Stimulated activated CD8-positive, alpha-beta memory T cell treated with anti-CD3 and anti-CD28 coated beads, Interleukin-4, amount 100 ng/mL, for 48 hours (primary cell): ENCODE measurements around the gene ACBD4.

Experiments
- DNase-seq: peaks from one replicate; pipeline ENCODE4 v3.0.0-alpha.2; 2020

ACBD4 gene

DNA sequence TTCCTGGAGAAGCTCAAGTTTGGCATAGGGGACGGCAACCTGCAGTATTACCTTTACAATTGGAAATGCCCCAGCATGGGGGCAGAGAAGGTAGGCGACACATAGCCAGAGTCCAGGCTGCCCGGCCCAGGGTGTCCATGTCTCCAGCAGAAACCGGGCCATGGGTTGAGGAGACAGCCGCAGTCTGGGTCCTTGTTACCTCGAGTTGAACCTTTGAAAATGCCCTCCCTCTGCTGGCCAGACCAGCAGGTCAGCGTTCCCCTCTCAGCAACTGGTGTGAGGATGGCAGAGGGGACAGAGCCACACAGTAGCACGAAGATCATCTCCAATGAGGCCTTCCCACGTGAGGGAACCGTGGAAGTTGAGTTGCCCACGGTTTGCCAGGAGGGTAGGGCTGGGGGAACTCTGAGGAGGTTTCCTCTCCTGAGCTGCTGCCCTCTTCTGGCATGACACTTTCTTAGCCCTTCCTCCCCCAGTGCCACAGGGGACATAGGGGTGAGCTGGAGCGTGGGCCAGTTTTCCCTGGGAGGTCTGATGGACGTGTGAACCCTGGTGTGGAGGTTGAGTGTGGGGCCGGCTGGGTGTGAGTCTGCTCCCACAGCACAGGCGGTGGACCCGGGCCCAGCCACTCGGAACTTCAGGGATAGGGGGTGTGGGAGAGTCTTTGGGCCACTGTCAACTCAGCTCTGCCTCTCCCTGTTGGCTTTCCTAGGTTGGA is 30.4 kb upstream of the ACBD4 start:
- no peak for DNase-seq

- DNase-seq = no peak
These were observed 29.4 kb upstream of the ACBD4 start for GRCh38 chr17:45106096-45106495.

GRCh38 chr17:45106582-45106981 is 28.9 kb upstream of the ACBD4 start:
- DNase-seq = no peak

GRCh38 chr17:45107293-45108010 is 28.0 kb upstream of the ACBD4 start:
- DNase-seq = no peak

GRCh38 chr17:45108051-45108450 is 27.4 kb upstream of the ACBD4 start:
- DNase-seq = no peak

DNA sequence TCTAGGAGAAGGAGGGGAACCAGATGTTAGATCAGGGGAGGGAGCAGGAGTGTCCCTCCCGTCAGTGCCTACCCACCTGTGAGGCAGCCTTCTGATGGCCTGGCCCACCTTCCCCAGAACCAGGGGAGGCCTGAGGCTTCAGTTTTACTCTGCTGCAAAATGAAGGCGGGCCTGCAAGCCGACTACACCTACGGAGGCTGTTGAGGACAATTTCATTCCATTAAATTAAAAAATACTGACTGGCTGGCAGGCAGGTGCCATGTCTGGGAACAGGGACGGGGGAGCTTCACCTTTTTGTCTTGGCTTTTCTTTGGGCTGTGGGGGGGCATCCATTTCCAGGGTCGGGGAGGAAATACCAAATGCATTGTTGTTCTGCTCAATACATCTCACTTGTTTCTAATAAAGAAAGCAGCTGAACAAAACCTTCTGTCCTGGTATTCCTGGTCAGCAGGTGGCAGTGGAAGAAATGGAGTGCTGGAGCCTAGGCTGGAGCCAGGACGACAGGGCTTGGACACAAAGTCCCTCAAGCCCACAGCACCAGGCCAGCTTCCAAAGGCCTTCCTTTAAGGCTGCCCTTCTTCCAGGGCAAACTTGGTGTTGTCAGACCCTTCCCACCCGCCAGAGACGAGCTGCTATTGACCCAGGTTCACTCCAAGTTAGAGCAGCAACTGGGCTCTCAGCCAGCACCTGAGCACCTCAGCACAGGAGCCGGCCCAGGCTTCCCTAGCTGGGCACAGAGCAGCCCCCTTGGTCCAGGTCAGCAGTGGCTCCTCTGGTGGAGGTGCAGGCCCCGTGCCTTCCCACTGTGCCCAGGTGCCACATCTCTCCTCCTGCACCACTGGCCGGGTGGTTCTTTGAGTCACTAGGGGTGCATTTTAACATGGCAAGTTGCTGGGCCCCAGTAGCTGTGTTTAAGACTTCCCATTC is 26.6 kb upstream of the ACBD4 start:
- no peak for DNase-seq

DNA sequence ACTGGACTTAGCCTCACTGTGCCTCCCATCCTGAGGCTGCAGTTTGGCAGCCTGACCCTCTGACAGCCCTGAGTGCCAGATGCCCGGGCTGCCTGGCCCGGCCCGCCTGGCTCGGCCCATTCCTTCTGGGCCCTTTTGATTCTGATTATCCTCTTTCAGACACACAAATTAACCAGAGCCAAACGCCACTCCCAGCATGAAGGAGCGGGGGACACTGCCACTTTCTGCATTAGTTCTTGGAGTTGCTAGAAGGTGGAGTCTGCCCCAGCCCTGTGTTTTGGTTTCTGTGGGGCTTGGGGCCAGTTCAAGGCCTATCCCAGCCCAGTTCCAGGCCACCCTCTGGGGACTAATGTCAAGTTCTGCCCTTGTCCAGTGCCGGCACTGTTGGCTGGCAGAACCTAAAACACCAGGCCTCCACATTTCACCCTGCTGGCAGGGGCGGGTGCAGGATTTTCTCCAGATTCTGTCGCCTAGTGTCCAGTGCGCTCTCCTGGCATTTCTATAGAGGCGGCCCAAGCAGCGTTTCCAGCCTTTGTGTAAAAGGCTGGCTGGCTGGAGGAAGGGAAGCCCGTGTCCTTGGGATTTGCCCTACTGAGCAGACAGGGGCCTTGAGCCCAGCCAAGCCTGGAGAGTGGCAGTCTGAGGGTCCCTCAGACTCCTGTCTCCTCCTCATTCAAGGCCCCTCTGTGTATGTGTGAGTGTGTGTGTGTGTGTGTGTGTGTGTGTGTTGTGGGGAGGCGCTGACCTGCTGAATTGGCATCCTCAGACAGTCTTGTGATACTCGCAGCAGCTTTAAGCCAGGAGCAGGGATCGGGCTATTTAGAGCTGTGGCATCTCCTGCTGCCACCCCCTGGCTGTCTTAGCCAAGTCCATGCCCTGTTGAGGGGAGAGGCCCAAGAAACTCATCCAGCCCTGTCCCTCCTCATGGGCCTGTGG is 24.5 kb upstream of the ACBD4 start:
- no peak for DNase-seq

DNA sequence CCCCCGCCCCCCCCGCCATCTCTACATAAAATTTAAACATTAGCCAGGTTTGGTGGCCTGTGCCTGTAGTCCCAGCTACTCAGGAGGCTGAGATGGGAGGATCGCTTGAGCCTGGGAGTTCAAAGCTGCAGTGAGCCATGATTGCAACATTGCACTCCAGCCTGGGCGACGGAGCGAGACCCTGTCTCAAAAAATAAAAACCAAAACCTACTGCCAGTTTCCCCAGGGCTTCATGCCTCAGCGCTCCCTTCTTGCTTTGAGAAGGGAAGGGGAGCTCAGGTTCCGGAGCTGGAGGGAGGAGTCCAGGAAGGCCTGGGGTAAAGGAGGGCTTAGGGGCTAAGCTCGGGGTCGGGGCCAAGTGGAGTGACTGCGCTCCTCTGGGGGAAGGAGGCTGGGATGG is 23.6 kb upstream of the ACBD4 start:
- no peak for DNase-seq

DNA sequence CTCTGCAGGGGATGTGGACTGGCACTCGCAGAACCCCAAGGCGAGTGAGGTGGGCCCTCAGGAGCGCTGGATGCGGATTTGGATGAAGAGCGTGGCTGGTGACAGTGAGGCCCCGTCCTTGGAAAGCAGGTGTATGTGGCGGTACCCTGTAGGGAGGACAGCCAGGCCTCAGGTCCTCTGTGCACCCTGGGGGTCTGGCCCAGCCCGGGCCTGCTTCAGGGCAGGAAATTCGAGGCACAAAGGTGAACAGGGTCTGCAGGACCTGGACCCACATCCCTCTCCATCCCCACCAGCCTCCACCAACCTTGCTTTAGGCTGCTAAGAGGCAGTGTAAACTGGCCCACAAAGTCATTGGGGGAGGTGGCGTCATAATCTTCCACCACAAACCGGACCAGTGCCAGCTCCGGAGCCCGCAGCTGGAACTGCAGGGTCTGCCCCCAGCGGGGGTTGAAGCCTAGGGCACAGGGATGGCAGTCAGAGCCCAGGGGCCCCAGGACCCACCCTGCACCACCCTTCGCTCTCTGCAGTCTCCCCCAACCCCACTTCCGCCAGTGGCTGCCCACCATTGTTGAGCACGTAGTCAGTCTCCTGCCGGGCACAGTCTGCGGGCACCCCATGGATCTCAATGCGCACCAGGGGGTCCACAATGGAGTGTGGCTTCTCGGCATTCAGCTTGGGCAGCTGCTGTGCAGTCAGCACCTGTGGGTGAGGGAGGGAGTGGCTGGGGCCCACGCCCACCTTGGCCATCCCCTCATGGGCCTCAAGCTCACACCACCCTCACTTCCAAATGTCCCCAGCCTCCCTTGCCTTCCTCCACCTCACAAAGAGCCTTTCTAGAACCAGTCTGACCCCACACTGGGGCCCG is 22.7 kb upstream of the ACBD4 start:
- no peak for DNase-seq

DNA sequence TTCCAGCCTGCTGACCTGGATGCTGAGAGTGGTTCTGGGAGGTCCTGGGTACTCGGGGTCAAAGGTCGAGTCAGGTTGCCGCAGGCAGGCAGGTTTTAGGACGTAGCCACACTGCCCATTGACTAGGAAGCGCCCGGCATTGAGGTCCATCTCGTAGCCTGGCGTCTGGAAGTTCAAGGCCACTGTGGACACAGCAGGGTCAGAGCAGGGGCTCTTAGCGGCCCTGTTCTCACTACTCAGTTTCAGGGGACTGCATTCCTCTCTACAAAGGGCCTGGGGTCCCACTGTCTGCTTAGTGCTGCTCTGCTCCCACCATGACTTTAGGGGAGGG is 22.1 kb upstream of the ACBD4 start:
- no peak for DNase-seq

GRCh38 chr17:45114117-45114932 is 21.2 kb upstream of the ACBD4 start:
- DNase-seq = no peak

GRCh38 chr17:45115015-45115625 is 20.4 kb upstream of the ACBD4 start:
- no peak for DNase-seq

GRCh38 chr17:45115871-45116270 is 19.6 kb upstream of the ACBD4 start:
- DNase-seq = no peak

DNA sequence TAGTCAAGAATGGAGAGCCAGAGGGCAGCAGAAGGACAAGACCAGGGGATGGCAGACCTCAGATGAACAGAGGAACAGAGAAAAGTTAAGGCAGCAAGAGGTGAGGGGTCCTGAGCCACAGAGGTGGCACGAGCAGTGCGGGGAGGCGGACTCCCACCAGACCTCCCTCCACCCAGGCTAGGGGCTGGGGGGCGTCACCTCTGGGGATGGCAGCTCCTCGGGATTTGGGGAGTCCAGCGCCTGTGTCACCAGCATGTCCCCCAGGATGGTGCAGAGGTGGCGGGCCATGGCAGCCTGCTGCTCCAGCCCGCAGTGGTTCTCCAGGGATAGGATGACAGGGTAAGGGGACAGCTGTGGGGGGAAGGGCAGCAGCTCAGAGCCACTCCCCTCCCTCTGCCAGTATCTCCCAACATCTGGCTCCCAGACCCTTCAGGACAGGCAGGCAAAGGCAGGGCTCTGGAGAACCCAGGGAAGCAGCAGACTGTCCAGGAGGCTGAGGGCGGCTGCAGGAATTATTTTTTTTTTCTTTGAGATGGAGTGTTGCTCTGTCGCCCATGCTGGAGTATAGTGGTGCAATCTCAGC is 19.0 kb upstream of the ACBD4 start:
- DNase-seq = no peak

DNA sequence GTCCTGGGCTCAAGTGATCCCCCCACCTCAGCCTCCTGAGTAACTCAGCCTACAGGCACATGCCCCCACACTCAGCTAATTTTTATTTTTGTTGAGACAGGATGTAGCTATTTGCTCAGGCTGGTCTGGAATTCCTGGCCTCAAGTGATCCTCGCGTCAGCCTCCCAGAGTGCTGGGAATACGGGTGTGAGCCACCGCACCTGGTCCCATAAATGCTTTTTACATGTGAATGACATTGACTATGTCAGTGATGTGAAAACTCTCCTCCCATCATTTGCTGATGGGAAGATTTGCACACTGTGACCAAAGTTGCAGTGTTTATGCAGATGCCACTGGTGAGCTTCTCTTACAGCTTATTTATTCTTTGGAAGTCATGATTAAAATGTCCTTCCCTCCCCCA is 18.2 kb upstream of the ACBD4 start:
- no peak for DNase-seq

DNA sequence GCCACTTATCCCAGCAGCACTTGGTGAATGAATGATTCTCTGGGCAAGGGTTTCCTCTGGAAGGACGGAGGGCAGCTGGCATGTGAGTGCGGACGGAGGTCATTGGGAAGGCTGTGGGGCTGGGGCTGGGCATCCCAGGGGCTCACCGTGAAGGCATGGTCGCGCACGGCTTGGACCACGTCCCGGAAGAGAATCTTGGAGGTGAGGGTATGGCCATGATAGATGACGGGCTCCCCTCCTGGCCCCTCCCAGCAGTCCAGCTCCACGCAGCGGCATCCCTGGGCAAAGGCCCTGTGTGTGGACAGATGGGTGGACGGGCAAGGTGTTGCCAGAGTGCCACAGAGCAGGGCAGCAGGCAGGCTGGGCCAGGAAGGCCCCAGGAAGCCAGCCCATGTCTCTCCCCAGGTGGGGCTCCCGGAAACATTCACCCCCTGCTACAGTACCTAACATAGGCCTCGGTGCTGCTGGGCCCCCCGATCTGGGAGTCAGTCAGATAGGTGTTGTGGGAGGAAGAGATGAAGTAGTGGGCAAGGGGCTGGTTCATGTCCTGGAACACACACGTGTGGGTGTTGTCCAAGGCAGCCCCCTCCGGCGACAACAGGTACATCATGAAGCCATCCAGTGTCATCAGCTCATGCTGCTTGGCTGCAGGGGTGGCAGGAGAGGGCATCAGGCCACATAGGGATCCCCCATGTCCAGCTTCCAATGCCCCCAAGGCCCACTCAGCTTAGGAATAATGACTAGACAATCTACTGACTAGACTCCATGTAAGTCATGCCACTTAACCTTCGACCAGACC is 17.4 kb upstream of the ACBD4 start:
- no peak for DNase-seq

- no peak for DNase-seq
These were observed 16.8 kb upstream of the ACBD4 start for GRCh38 chr17:45118691-45119090.

GRCh38 chr17:45119964-45120363 is 15.5 kb upstream of the ACBD4 start:
- DNase-seq = no peak

GRCh38 chr17:45120558-45120957 is 14.9 kb upstream of the ACBD4 start:
- DNase-seq = no peak
